ENCODE measurements around the gene FOXA3. TPM values are rescaled to one million over a fixed set of nuclear protein-coding genes. Genes with fewer than 3 reads are reported as not detected.

The FOXA3 gene
- total RNA-seq, 3 donors from 2014 or later = 14.1 to 33.7 (median 32.9) TPM

DNA sequence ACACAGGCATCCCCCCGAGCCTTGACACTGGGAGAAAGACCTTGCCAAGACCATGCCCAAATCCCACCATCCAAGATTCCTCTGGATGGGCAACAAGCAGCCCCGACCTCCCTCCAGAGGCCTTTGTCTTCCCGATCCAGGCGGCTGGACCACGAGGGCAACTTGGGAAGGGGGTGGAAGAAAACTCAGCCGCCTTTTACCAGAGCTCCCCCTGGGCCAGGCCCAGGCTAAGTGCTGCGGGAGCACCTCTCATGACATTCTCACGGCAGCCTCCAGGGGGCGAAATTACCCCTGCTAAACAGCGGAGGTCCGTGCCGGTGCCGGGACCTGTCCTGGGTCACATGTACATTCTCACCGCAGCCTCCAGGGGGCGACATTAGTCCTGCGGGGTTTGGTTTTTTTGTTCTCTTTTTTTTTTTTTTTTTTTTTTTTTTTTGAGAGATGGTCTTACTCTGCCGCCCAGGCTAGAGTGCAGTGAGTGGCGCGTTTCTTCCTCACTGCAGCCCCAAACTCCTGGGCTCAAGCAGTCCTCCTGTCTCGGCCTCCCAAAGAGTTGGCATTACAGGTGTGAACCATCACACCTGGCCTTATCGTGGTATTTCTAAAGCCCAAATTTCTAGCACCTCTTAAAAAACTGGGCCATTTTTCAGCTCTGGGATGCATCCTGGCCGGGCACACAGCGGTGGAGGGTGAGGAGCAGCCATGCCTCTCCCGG, 47.0 kb upstream of the FOXA3 start:
- TF ChIP-seq, protein P1, sequence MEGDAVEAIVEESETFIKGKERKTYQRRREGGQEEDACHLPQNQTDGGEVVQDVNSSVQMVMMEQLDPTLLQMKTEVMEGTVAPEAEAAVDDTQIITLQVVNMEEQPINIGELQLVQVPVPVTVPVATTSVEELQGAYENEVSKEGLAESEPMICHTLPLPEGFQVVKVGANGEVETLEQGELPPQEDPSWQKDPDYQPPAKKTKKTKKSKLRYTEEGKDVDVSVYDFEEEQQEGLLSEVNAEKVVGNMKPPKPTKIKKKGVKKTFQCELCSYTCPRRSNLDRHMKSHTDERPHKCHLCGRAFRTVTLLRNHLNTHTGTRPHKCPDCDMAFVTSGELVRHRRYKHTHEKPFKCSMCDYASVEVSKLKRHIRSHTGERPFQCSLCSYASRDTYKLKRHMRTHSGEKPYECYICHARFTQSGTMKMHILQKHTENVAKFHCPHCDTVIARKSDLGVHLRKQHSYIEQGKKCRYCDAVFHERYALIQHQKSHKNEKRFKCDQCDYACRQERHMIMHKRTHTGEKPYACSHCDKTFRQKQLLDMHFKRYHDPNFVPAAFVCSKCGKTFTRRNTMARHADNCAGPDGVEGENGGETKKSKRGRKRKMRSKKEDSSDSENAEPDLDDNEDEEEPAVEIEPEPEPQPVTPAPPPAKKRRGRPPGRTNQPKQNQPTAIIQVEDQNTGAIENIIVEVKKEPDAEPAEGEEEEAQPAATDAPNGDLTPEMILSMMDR (IDR thresholded peaks at IDR 0.05) = peak; percentile 99
- no peaks in the 10 kb centered on the region for H3K36me3 ChIP-seq (ENCODE audit: low read depth)
- peak; percentile 97 for ATAC-seq

DNA sequence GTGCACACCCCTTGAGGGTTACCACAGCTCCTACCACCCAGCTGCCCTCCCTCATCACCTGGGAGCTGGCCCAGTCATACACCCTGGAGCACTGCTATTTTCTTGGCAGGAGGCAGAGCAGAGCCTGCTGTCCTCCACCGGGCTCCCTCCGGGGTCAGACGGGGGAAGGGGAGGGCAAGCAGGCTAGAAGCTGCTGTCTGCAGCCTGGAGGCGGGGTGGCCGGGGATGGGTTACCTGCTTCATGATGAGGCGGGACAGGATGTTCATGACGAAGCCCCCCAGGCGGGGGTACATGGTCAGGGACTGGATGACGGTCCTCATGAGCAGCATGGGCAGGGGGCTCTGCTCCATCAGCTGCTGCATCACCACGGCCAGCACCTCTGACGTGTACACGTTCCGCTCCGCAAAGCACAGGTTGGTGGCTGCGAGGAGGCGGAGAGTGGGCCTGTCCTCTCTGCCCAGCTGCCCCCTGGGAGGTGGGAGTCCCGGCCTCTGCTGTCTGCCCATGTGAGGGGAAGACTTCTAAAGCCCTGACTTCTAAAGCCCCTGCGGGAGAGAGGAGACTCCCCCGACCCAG, 46.3 kb upstream of the FOXA3 start:
- H3K4me3 ChIP-seq = no peak overlapping the region
- TF ChIP-seq, protein P1 (IDR thresholded peaks at IDR 0.05) = no peak
- H3K4me1 ChIP-seq (ENCODE audit: low read depth) = peaks cover 3% of the 10 kb centered on the region
- no peaks in the 10 kb centered on the region for H3K36me3 ChIP-seq (ENCODE audit: low read depth)
- H3K9me3 ChIP-seq = no peaks in the 10 kb centered on the region
- peak in 1 of 3 donors; percentile 46 for DNase-seq
- intact Hi-C loops (cut with DNase I, micrococcal nuclease) = no loop called here
- ATAC-seq = peak; percentile 9

More for the DNA sequence above, 47.0 kb upstream of the FOXA3 start:
- Histone ChIP-seq H3K4me3 (no peak overlapping the region), H3K4me1 (ENCODE audit: low read depth) (peaks cover 3% of the 10 kb centered on the region), H3K9me3 (no peaks in the 10 kb centered on the region)
- intact Hi-C loops (cut with DNase I, micrococcal nuclease) = no loop called here
- peak; percentile 94 to 96 (median 96) for DNase-seq

DNA sequence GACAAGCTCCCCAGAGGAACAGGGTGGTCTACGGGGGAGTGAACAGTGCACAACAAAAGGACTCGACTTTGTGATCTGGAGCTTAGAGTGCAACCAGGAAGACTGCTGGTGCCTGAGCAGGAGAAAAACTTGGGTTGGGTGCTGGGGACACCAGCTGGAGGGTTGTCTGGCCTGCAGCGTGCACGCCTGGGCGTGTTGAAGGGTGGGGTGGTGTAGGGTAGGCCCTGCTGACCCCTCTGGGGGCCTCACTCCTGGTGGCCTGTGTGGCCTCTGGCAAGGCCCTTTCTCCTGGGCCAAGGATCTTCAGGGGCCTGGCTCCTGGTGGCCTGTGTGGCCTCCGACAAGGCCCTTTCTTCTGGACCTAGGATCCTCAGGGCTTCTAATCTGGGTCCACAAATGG, 44.4 kb upstream of the FOXA3 start:
- TF ChIP-seq, protein P1 (IDR thresholded peaks at IDR 0.05) = no peak
- Histone ChIP-seq H3K4me3 (no peak overlapping the region), H3K4me1 (ENCODE audit: low read depth) (peaks cover 3% of the 10 kb centered on the region), H3K9me3 (no peaks in the 10 kb centered on the region), H3K36me3 (ENCODE audit: low read depth) (no peaks in the 10 kb centered on the region)
- ATAC-seq (no peak), DNase-seq (no peak)
- intact Hi-C loops (cut with DNase I, micrococcal nuclease) = no loop called here

- ATAC-seq = no peak
- H3K4me1 ChIP-seq (ENCODE audit: low read depth) = peaks cover 3% of the 10 kb centered on the region
- H3K36me3 ChIP-seq (ENCODE audit: low read depth) = no peaks in the 10 kb centered on the region
- no peak for DNase-seq
- intact Hi-C loops (cut with DNase I, micrococcal nuclease) = no loop called here
- no peaks in the 10 kb centered on the region for H3K9me3 ChIP-seq
- TF ChIP-seq, protein P1 (IDR thresholded peaks at IDR 0.05) = no peak
- no peak overlapping the region for H3K4me3 ChIP-seq
Observed at GRCh38 chr19:45820413-45821102, 43.6 kb upstream of the FOXA3 start.

DNA sequence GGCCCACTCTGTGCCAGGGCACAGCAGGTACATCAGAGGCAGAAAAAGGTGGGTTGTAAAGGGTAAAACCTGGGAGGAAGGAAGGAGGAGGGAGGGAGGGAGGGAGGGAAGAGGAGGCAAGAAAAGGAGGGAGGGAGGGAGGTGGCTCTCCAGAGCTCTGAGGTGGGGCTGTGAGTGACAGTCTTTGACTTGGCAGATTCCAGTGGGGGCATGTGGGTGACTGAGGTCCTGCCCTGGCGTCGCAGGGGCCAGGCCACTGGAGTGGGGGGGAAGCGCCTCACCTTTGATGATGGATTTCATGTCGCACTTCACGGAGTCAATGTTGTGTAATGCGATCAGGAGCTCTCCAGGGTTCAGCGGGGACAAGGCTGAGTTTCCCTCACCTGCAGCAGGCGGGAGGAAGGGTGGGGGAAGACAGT, 43.0 kb upstream of the FOXA3 start:
- H3K4me3 ChIP-seq = no peak overlapping the region
- H3K4me1 ChIP-seq (ENCODE audit: low read depth) = peaks cover 3% of the 10 kb centered on the region
- no peaks in the 10 kb centered on the region for H3K9me3 ChIP-seq
- intact Hi-C loops (cut with DNase I, micrococcal nuclease) = no loop called here
- DNase-seq (no peak), ATAC-seq (no peak)
- TF ChIP-seq, protein P1 (IDR thresholded peaks at IDR 0.05) = no peak
- no peaks in the 10 kb centered on the region for H3K36me3 ChIP-seq (ENCODE audit: low read depth)

Measured in mucosa of descending colon (tissue), 3 donors.